GM21619 (cell line): ENCODE results near the gene FBXL13.
"Not testable (repeated sequence)": the region's sequence is repeated elsewhere in the genome, so short reads cannot be mapped to it uniquely, and the experiment has no call there.

Experiments used
- ATAC-seq: cut with Tn5 transposase; IDR thresholded peaks from one replicate; pipeline ENCODE4 v1.9.1; 2021; ENCODE audit not compliant: unreplicated experiment

Gene FBXL13

GRCh38 chr7:102902052-102902451 lies 172.5 kb downstream of the FBXL13 start:
- ATAC-seq = not testable (repeated sequence)

GRCh38 chr7:102898532-102898859 lies 176.1 kb downstream of the FBXL13 start:
- no peak for ATAC-seq

- no peak for ATAC-seq
These were observed 176.6 kb downstream of the FBXL13 start for GRCh38 chr7:102897856-102898531.

GRCh38 chr7:102897211-102897631 lies 177.4 kb downstream of the FBXL13 start:
- ATAC-seq = no peak

- no peak for ATAC-seq
These were observed 178.0 kb downstream of the FBXL13 start for GRCh38 chr7:102896585-102896984.

- no peak for ATAC-seq
These were observed 179.0 kb downstream of the FBXL13 start for GRCh38 chr7:102895602-102896001.

GRCh38 chr7:102892631-102893278 lies 181.8 kb downstream of the FBXL13 start:
- ATAC-seq = no peak

GRCh38 chr7:102891693-102892261 lies 182.8 kb downstream of the FBXL13 start:
- ATAC-seq = no peak

- no peak for ATAC-seq
These were observed 183.5 kb downstream of the FBXL13 start for GRCh38 chr7:102890971-102891692.

- ATAC-seq = no peak
These were observed 184.2 kb downstream of the FBXL13 start for GRCh38 chr7:102890292-102890970.

GRCh38 chr7:102889851-102890250 lies 184.7 kb downstream of the FBXL13 start:
- no peak for ATAC-seq

GRCh38 chr7:102888561-102889233 lies 185.9 kb downstream of the FBXL13 start:
- no peak for ATAC-seq

GRCh38 chr7:102883098-102883860 lies 191.3 kb downstream of the FBXL13 start:
- no peak for ATAC-seq

GRCh38 chr7:102875700-102876295 lies 198.8 kb downstream of the FBXL13 start:
- no peak for ATAC-seq

GRCh38 chr7:102874966-102875365 lies 199.6 kb downstream of the FBXL13 start:
- no peak for ATAC-seq

GRCh38 chr7:102874166-102874829 lies 200.3 kb downstream of the FBXL13 start:
- ATAC-seq = peak; percentile 99

- peak; percentile 18 for ATAC-seq
These were observed 201.0 kb downstream of the FBXL13 start for GRCh38 chr7:102873470-102874165.

- no peak for ATAC-seq
These were observed 202.1 kb downstream of the FBXL13 start for GRCh38 chr7:102872460-102872859.
